ENCODE results near the gene AGER.

AGER gene

DNA sequence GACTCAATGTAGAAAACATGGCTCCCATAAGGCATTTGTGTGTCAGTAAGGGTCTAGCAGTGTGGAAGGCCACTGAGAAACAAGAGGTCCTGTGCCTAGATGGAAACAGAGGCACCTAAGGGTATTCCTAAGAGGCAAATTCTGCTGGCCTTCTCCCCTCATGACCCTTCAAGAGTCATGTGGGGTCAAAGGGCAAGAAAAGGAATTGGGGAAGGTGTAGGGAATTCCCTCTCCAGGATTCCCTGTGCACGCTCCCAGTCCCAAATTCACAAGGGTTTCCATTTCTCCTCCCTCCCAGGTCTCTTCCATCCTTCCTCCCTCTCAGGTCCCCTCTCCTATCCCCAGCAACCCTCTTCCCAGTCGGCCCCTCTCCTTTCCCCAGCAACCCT is 8.7 kb downstream of the AGER start:
- DNase-seq, result no peak
- TF ChIP-seq POLR2A (IDR thresholded peaks at IDR 0.05; ENCODE audit: low read length), result no peak
- no peak for TF ChIP-seq GATA1 (IDR thresholded peaks at IDR 0.05; ENCODE audit: low read depth, low read length)

DNA sequence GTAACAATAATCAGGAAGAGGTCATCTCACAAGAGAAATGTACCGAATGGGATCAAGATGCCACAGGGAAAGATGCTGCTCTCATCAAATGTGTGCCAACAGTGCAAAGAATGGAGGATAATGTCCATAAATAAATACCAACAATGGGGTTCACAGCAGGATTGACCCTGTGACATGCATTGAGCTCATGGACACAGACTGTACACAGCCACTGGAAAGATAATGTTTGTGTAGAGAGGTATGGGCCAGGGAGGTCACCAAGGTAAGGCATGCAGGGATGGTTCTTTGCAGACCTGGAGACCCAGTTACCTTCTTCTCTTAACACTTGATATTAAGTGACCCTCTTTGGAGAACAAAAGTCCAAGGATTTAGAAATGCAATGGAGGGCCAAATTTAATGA is 9.6 kb downstream of the AGER start:
- TF ChIP-seq POLR2A (IDR thresholded peaks at IDR 0.05; ENCODE audit: low read length), result no peak
- TF ChIP-seq GATA1 (IDR thresholded peaks at IDR 0.05; ENCODE audit: low read depth, low read length), result no peak

DNA sequence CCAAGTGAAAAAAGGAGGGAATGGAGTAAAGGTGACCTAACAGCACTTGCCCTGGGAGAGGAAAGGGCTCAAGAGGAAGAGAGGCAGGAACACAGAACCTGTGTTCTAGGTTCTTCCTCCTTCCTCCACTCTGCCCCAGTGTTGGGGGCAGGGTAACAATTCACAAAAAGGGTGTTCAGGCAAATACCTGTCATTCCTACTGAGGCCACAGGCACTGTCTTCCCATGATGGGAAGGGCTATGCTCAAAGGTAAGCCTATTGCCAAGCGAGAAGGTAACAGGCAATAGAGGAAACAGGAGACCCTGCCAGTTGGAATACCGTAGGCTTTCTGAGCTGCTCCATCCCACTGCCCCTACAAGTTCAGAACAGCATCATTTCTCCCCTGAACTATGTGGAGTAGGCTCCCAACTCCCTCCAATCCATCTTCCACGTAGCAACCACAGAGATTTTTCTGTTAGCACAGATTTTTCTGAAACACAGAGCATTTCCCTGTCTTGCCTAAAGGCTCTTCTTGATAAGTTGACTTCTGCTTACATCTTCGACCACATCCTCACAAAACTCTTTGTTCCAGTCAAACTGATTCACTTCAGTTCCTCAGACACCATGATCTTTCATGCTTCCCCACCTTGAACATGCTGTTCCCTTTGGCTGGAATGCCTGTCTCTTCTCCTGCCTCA is 10.9 kb downstream of the AGER start:
- no peak for DNase-seq
- no peak for TF ChIP-seq GATA1 (IDR thresholded peaks at IDR 0.05; ENCODE audit: low read depth, low read length)
- no peak for TF ChIP-seq POLR2A (IDR thresholded peaks at IDR 0.05; ENCODE audit: low read length)

More for the DNA sequence above, 9.6 kb downstream of the AGER start:
- no peak for DNase-seq

DNA sequence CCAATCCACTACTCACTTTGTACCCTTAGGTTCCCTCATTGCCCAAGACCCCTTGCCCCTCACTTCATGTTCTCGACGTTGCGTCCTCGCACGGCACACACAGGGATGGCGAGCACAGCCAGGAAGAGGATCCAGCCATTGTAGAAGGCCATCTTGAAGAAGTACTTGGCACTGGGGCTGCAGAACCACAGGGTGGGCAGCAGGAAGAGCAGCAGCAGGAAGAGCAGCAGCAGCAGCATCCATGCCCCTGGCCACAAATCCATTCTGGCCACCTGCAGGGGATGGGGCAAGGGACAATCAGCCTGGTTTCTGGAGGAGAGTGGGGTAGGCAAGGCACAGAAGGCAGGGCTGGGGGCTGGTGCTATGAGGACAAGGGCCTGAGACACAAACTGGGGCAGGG is 12.8 kb downstream of the AGER start:
- TF ChIP-seq POLR2A (IDR thresholded peaks at IDR 0.05; ENCODE audit: low read length) (no peak), GATA1 (IDR thresholded peaks at IDR 0.05; ENCODE audit: low read depth, low read length) (no peak)
- DNase-seq, result no peak

DNA sequence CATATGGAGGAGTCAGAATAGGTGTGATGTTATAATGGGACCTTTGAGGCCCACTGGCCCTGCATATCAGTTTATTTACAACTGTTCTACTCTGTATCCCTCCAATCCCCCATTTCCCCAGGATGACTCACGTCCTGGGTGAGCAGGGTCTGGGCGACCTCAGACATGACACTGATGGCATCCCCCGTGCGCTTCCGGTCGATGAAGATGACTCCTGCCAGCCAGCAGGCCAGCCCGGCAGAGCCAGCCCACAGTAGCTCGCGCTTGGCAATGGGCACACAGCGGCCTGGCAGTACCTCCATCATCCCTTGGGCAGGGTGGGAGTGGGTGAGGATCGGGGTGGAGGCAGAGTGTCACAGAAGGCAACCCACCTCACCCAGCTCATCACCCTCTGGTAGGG is 13.8 kb downstream of the AGER start:
- TF ChIP-seq GATA1 (IDR thresholded peaks at IDR 0.05; ENCODE audit: low read depth, low read length), result no peak
- no peak for TF ChIP-seq POLR2A (IDR thresholded peaks at IDR 0.05; ENCODE audit: low read length)
- DNase-seq, result no peak

DNA sequence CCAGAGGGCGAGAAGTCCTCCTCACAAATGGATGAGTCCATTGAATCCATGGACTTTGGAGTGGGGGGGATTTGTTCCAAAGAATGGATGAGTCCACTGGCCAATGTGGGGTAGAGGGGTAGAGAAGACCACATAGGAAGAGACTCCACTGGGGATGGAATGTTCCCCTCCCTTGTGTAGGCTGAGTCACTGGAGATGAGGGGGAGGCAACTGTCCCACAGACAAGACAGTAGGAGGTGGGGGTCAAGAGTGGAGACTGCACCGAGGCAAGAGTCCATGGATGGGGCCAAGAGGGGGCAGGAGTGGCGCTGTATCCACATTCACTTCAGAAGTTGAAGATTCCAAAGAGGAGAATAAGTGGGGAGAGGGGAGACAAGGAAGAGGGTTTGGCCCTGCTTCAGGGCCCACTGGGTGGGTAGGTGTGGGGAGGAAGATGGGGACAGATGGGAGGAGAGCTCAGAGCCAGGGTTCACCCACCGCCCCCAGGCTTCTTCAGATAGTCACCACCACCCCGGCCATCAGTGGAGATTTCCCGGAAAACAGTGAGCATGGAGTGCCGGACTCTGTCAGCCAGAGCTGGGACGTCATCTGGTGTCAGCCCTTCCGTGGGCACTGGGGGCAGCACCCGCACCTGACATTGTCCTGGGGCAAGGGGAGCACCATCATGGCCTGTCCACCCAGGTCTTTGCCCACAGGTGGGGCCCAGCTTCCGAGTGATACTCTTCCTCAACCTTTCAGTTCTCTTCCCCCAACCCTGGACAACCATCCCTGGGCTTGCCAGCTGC is 15.1 kb downstream of the AGER start:
- peak; percentile 42 for TF ChIP-seq POLR2A (IDR thresholded peaks at IDR 0.05; ENCODE audit: low read length)
- TF ChIP-seq GATA1 (IDR thresholded peaks at IDR 0.05; ENCODE audit: low read depth, low read length), result no peak
- DNase-seq, result no peak

DNA sequence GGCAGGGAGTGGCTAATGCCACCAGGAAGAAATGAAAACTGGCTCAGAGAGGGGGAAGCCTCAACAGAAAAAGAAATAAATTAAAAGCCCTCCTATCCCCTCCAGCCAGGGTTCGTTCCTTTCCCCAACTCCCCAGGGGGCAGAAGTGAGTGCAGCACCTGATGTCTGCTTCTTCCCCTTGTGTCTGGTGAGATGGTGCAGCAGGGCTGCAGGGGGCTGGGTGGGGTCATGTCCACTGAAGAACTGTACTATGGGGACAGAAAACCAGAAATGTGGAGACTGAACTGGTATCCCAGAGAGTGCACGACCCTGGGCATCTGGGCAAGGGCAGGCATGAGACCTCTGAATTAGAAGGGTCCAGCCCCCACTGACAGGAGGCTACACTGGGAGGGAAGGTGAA is 15.7 kb downstream of the AGER start:
- TF ChIP-seq GATA1 (IDR thresholded peaks at IDR 0.05; ENCODE audit: low read depth, low read length), result no peak
- no peak for TF ChIP-seq POLR2A (IDR thresholded peaks at IDR 0.05; ENCODE audit: low read length)
- no peak for DNase-seq

DNA sequence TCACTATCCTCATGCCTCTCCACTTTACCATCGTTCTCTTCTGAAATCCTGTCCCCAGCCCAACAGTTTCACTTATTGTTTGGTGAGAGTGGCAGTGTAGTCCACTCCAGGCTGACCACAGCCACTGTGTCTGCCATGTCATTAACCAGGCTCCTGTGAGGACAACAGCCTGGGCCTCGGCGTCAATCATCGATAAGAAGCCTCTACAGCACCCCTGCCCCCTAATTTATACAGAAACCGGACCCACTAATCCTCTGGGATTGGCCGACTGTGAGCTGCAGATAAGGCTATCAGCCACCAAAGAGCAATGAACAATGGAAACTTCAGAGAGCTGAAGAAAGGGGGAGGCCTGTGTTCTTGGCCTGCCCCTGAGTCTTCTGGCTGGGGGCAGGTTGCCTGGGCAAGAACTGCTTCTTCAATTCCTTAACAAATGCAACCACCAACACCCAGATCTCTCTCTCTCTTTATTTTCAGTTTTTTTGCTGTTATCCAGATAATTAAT is 16.2 kb downstream of the AGER start:
- TF ChIP-seq GATA1 (IDR thresholded peaks at IDR 0.05; ENCODE audit: low read depth, low read length), result peak; percentile 30
- peak; percentile 50 for TF ChIP-seq POLR2A (IDR thresholded peaks at IDR 0.05; ENCODE audit: low read length)
- DNase-seq, result peak; percentile 71 to 93

DNA sequence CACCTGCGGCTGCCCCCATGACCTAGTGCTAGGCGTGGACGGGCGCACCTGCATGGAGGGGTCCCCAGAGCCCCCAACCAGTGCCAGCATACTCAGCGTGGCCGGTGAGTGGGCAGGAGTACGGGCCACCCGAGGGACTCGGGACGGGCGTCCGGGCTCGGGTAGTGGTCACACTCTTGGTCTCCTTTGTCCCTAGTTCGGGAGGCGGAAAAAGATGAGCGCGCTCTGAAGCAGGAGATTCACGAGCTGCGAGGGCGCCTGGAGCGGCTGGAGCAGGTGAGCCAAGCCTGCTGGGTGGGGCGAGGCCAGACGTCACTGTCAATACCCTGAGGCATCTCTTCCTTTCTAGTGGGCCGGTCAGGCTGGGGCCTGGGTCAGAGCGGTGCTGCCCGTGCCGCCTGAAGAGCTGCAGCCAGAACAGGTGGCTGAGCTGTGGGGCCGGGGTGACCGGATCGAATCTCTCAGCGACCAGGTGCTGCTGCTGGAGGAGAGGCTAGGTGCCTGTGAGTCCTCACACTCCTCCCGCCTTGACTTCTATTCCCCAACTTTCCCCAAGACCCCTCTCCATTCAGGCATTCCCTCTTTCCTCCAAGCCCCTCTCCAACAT is 16.8 kb downstream of the AGER start:
- TF ChIP-seq POLR2A (IDR thresholded peaks at IDR 0.05; ENCODE audit: low read length) (no peak), GATA1 (IDR thresholded peaks at IDR 0.05; ENCODE audit: low read depth, low read length) (no peak)
- DNase-seq, result no peak

DNA sequence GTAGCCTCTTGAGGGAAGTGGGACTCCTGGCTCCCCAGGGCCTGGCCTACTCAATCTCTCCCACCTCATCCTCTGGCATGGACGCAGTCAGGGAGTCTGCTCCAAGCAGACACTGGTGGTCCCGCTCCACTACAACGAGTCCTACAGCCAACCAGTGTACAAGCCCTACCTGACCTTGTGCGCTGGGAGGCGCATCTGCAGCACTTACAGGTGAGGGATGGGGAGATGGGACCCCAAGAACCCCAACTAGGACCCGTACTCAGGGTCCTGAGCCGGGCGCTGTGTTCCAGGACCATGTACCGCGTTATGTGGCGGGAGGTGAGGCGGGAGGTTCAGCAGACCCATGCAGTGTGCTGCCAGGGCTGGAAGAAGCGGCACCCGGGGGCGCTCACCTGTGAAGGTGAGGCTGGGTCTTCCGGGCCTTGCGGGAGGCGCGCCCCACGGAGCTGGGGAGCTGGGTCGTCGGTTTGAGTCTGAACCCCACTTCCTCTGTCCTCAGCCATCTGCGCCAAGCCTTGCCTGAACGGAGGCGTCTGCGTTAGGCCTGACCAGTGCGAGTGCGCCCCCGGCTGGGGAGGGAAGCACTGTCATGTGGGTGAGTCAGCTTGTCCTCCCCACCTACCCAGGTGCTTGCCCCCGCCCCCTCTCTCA is 17.5 kb downstream of the AGER start:
- TF ChIP-seq POLR2A (IDR thresholded peaks at IDR 0.05; ENCODE audit: low read length) (no peak), GATA1 (IDR thresholded peaks at IDR 0.05; ENCODE audit: low read depth, low read length) (no peak)
- DNase-seq, result no peak

DNA sequence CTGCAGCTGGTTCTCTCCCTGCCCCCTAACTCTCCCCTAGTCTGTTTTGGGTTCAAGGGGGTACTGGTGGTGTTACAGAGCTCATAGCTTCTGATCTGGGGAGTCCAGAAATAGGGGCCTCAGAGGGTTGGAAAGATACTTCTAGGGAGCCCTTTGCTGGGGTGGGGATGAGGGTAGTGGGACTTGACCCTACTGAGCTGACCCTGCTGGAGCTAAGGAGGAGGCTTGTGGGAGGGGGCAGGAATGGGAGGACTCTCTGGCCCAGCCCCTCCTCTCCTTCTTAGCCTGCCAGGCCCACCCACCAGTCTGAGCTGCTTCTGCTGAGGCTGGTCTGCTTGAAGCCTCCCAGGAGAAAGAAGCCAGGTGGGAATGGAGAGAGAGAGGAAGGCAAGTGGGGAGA is 19.8 kb downstream of the AGER start, which contains the start of gene EGFL8:
EGFL8 (plus strand) TSS at position 301 of the 400 bp plus-strand sequence. CDS start 1,571 bp downstream, outside the sequence.
- no peak for TF ChIP-seq GATA1 (IDR thresholded peaks at IDR 0.05; ENCODE audit: low read depth, low read length)
- DNase-seq, result no peak

DNA sequence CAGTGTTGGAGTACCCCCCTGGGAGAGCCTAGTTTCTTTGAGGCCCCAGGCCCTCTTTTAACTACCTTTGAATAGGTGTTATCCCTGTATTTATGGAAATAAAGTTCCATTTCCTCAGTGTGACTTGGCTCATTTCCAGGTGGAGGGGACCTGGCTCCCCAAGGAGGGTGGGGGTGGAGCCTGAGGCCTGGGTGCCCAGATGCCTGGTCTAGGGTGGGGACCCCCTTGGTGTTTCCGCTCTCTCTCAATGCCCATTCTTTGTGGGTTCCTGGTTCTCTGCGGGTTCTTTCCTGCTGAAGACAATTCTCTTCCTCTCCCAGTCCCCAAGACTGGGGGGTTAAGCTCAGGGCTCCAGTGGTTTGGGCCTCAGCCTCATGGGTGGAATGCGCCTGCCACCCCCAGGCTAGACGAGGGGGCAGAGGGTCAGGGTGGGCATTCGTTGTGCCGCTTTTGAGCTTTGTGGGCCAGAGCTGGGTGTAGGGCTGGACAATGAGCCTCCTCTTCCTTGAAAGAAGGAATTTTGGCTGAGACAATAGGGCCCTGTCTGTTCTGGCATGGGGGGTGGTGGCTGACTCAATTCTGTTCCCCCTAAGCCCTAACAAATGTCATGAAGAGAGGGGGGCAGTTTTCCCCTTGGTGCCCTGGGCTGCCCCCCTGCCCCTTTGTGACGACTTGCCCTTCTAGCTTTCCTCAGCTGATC is 20.3 kb downstream of the AGER start:
- no peak for TF ChIP-seq GATA1 (IDR thresholded peaks at IDR 0.05; ENCODE audit: low read depth, low read length)
- no peak for TF ChIP-seq POLR2A (IDR thresholded peaks at IDR 0.05; ENCODE audit: low read length)
- no peak for DNase-seq

DNA sequence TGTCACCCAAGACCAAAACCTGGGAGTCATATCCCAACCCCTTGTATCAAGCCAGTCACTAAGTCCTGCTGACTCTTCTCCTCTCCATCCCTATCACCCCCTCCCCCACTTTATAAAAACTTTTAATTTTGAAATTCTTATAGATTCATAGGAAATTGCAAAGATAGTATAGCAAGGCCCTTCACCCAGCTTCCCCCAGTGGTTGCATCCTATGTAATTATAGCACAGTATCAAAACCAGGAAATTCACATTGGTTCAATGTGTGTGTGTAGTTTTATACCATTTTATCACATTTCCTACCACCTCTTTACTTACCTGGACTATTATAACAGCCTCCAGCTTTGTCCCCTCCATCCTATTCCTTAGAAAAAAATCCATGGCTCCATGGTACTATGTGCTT is 26.0 kb downstream of the AGER start:
- no peak for TF ChIP-seq POLR2A (IDR thresholded peaks at IDR 0.05; ENCODE audit: low read length)
- TF ChIP-seq GATA1 (IDR thresholded peaks at IDR 0.05; ENCODE audit: low read depth, low read length), result no peak
- DNase-seq, result no peak

Data from erythroblast (primary cell).